Smooth muscle cell (in vitro differentiated cells): ENCODE measurements around the gene MINK1. TPM values are rescaled to one million over a fixed set of nuclear protein-coding genes. Genes with fewer than 3 reads are reported as not detected.

ENCODE experiments used
- DNase-seq: peaks from one replicate; lab custom pipeline; 2025; ENCODE audit not compliant: unreplicated experiment; lab: John Stamatoyannopoulos, UW
- H2AFZ ChIP-seq: fragments of 200-600 bp; sonication (generic); 2 replicates; pipeline ENCODE4 v1.6.0; 2016; ENCODE audit warnings: antibody characterized with exemption, low read depth, mild to moderate bottlenecking
- H3F3A ChIP-seq: fragments of 200-600 bp; sonication (generic); 2 replicates; pipeline ENCODE4 v1.6.0; 2017; ENCODE audit warnings: antibody characterized with exemption, low read depth
- H3K27ac ChIP-seq: fragments of 200-600 bp; sonication (generic); 2 replicates; pipeline ENCODE4 v1.5.1; 2016; ENCODE audit warnings: low read depth, mild to moderate bottlenecking
- H3K27me3 ChIP-seq: fragments of 200-600 bp; sonication (generic); 2 replicates; pipeline ENCODE4 v1.6.1; 2016; ENCODE audit warnings: low read depth, mild to moderate bottlenecking
- H3K36me3 ChIP-seq: fragments of 200-600 bp; sonication (generic); 2 replicates; pipeline ENCODE4 v1.5.1; 2016; ENCODE audit warnings: low read depth
- H3K4me1 ChIP-seq: fragments of 200-600 bp; sonication (generic); 2 replicates; pipeline ENCODE4 v1.5.1; 2016; ENCODE audit warnings: low read depth
- H3K4me2 ChIP-seq: fragments of 200-600 bp; sonication (generic); 2 replicates; pipeline ENCODE4 v1.6.0; 2016; ENCODE audit warnings: mild to moderate bottlenecking
- H3K4me3 ChIP-seq: fragments of 200-600 bp; sonication (generic); 2 replicates; pipeline ENCODE4 v1.5.1; 2016; ENCODE audit warnings: mild to moderate bottlenecking
- H3K79me2 ChIP-seq: fragments of 200-600 bp; sonication (generic); 2 replicates; pipeline ENCODE4 v1.6.0; 2016; ENCODE audit warnings: low read depth, mild to moderate bottlenecking
- H3K9ac ChIP-seq: fragments of 200-600 bp; sonication (generic); 2 replicates; pipeline ENCODE4 v1.6.0; 2016; ENCODE audit warnings: low read depth
- H3K9me3 ChIP-seq: fragments of 200-600 bp; sonication (generic); replicated peaks from 2 replicates; pipeline ENCODE4 v1.5.1; 2016; ENCODE audit warnings: low read depth
- H4K20me1 ChIP-seq: fragments of 200-600 bp; sonication (generic); 2 replicates; pipeline ENCODE4 v1.6.0; 2016; ENCODE audit warnings: low read depth
- WGBS: methylation state at CpG from one replicate; pipeline ENCODE4 v1.1.7; 2016; ENCODE audit warnings: low lambda C conversion rate; 5-methylcytosine and 5-hydroxymethylcytosine counted together
- polyA plus RNA-seq: library from polyadenylated mRNA; unstranded; fragments of >200 nt; fragmentation: Nextera tagmentation; extraction: Ambion mirVana; gene quantifications from 2 replicates; pipeline ENCODE4 v1.2.1, GENCODE V29; 2016
- total RNA-seq: library from RNA; depleted of rRNA; stranded (reverse); fragments of >200 nt; gene quantifications from 2 replicates; pipeline ENCODE4 v1.2.3, GENCODE V29; 2014
- TF ChIP-seq, protein P1 (sequence below): fragments of 200-600 bp; sonication (generic); IDR thresholded peaks from 2 replicates; pipeline ENCODE4 v1.5.1; 2017; ENCODE audit warnings: borderline replicate concordance, mild to moderate bottlenecking, antibody characterized with exemption; ENCODE audit not compliant: insufficient read depth, poor library complexity, severe bottlenecking

Gene MINK1
- total and polyA plus RNA-seq, 2 experiments from 2014 or later: 26.6 to 26.8 TPM

DNA sequence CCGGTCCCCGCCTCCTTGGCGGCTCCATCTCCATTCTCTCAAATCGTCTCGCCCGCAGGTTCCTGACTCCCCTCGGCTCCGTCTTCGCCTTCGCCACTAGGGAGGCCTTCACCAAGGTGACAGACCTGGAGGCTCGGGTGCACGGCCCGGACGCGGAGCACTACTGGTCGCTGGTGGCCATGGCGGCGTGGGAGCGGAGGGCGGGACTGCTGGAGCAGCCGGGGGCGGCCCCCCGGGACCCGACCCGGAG, 43.5 kb upstream of the MINK1 start:
- peak overlapping the region; percentile 87 for H2AFZ ChIP-seq
- H3K36me3 ChIP-seq: no peaks in the 10 kb centered on the region
- peak overlapping the region; percentile 92 for H3K4me2 ChIP-seq
- no peaks in the 10 kb centered on the region for H3F3A ChIP-seq
- no peaks in the 10 kb centered on the region for H3K79me2 ChIP-seq
- 0% methylated on average over 15 of the region's 25 CpGs for WGBS
- peak overlapping the region; percentile 71 for H3K9ac ChIP-seq
- no peak for DNase-seq
- peak overlapping the region; percentile 74 for H3K4me3 ChIP-seq
- TF ChIP-seq, protein P1, sequence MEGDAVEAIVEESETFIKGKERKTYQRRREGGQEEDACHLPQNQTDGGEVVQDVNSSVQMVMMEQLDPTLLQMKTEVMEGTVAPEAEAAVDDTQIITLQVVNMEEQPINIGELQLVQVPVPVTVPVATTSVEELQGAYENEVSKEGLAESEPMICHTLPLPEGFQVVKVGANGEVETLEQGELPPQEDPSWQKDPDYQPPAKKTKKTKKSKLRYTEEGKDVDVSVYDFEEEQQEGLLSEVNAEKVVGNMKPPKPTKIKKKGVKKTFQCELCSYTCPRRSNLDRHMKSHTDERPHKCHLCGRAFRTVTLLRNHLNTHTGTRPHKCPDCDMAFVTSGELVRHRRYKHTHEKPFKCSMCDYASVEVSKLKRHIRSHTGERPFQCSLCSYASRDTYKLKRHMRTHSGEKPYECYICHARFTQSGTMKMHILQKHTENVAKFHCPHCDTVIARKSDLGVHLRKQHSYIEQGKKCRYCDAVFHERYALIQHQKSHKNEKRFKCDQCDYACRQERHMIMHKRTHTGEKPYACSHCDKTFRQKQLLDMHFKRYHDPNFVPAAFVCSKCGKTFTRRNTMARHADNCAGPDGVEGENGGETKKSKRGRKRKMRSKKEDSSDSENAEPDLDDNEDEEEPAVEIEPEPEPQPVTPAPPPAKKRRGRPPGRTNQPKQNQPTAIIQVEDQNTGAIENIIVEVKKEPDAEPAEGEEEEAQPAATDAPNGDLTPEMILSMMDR: no peak
- no peaks in the 10 kb centered on the region for H4K20me1 ChIP-seq
- peak overlapping the region; percentile 84 for H3K27ac ChIP-seq
- H3K27me3 ChIP-seq: no peaks in the 10 kb centered on the region
- H3K9me3 ChIP-seq: no peaks in the 10 kb centered on the region
- H3K4me1 ChIP-seq: peaks cover 18% of the 10 kb centered on the region

DNA sequence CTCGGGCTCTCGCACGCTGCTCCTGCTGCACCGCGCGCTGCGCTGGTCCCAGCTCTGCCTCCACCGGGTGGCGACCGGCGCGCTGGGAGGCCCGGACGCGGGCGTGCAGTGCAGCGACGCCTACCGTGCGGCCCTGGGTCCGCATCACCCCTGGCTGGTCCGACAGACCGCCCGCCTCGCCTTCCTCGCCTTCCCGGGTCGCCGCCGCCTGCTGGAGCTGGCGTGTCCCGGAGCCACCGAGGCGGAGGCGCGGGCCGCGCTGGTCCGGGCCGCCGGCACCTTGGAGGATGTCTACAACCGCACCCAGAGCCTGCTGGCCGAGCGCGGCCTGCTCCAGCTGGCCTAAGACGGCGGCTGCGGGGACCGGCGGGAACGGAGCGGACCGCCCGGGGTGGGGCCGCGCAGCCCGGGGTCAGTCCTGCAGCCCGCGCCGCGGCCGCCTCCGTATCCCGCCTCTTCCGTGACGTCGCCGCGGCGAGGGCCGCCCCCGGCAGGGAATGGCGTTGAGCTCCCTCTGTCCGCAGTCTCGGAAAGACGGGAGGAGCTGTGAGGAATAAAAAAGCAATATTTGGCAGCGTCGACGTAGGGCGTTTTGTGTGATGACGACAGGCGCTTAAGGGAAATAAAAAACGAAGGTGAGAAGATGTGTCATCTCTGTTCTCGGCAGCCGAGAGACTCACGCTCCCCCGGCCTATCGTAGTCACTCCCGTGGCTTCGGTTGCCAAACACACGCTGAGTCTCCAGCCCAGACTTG, 43.0 kb upstream of the MINK1 start:
- whole genome bisulfite sequencing: under 1% methylated on average over 86 of the region's 91 CpGs
- Histone ChIP-seq H3K79me2 (no peaks in the 10 kb centered on the region), H2AFZ (peak overlapping the region; percentile 87), H4K20me1 (no peaks in the 10 kb centered on the region), H3K4me1 (peaks cover 18% of the 10 kb centered on the region), H3F3A (no peaks in the 10 kb centered on the region), H3K4me2 (peak overlapping the region; percentile 92), H3K4me3 (peak overlapping the region; percentile 74), H3K36me3 (no peaks in the 10 kb centered on the region), H3K27ac (peak overlapping the region; percentile 84), H3K9ac (peak overlapping the region; percentile 71), H3K9me3 (no peaks in the 10 kb centered on the region), H3K27me3 (no peaks in the 10 kb centered on the region)
- TF ChIP-seq, protein P1: peak; percentile 60
- DNase-seq: peak; percentile 80

DNA sequence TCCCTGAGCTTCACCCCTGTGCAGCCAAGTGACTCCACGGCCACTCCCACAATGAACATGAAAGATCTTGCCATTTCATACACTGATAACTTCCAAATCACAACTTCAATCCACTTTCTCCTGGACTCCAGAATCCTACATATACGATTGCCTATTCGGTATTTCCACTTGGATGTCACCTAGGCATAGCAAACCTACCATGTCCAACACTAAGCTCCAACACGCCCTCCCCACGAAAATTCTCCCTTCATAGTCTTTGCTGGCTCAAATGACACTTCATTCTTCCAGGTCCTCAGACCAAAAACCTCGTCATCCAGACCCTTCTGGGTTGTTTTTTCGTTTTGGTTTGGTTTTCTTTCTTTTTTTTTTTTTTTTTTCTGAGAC, 42.4 kb upstream of the MINK1 start:
- no peaks in the 10 kb centered on the region for H3K9me3 ChIP-seq
- H3K4me1 ChIP-seq: peaks cover 18% of the 10 kb centered on the region
- 60% methylated on average over 7 of the region's 7 CpGs for WGBS
- H3K27me3 ChIP-seq: no peaks in the 10 kb centered on the region
- DNase-seq: no peak
- no peaks in the 10 kb centered on the region for H3K36me3 ChIP-seq
- H3K9ac ChIP-seq: no peak overlapping the region
- H3K4me2 ChIP-seq: peak overlapping the region; percentile 92
- H4K20me1 ChIP-seq: no peaks in the 10 kb centered on the region
- peak overlapping the region; percentile 84 for H3K27ac ChIP-seq
- H3K4me3 ChIP-seq: peak overlapping the region; percentile 74
- H2AFZ ChIP-seq: peak overlapping the region; percentile 87
- H3F3A ChIP-seq: no peaks in the 10 kb centered on the region
- TF ChIP-seq, protein P1: no peak
- no peaks in the 10 kb centered on the region for H3K79me2 ChIP-seq

DNA sequence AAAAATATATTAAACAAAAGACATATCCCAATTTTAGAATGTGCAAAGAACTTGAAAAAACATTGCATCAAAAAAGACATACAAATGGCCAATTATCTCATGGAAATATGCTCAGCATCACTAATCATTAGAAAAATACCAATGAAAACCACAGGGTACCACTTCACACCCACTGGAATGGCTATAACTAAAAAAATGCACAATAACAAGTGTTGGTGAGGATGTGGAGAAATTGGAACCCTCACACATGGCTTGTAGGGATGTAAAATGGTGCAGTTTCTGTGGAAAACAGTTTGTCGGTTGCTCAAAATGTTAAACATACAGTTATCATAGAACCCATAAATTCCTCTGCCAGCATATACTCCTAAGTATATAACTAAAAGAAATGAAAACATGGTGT, 38.0 kb upstream of the MINK1 start:
- Histone ChIP-seq H3K79me2 (peaks cover 17% of the 10 kb centered on the region), H3K4me1 (peaks cover 5% of the 10 kb centered on the region), H2AFZ (peak overlapping the region; percentile 69), H3K4me3 (peak overlapping the region; percentile 73), H3K9me3 (no peaks in the 10 kb centered on the region), H3K4me2 (no peak overlapping the region), H3K9ac (no peak overlapping the region), H3K27ac (no peak overlapping the region), H3K36me3 (no peaks in the 10 kb centered on the region), H4K20me1 (no peaks in the 10 kb centered on the region), H3F3A (no peaks in the 10 kb centered on the region), H3K27me3 (no peaks in the 10 kb centered on the region)
- DNase-seq: no peak
- 100% methylated on average over 1 of the region's 1 CpG for WGBS
- TF ChIP-seq, protein P1: no peak
